Fibroblast of gingiva (primary cell): ENCODE results near the gene RWDD1.

Source experiments
- DNase-seq: peaks from one replicate; pipeline ENCODE4 v3.0.0-alpha.2; 2011; ENCODE audit warnings: low read depth

Gene RWDD1

GRCh38 chr6:116570856-116571682, at the start of gene RWDD1:
TSS of gene RWDD1 (plus strand) at chr6:116571504. CDS start at chr6:116571583, 79 bp downstream.
- DNase-seq = peak; percentile 100

- no peak for DNase-seq
Measured at GRCh38 chr6:116522896-116523295, 48.4 kb upstream of the RWDD1 start.

GRCh38 chr6:116524236-116524635, 47.1 kb upstream of the RWDD1 start:
- no peak for DNase-seq

GRCh38 chr6:116528133-116528532, 43.2 kb upstream of the RWDD1 start:
- no peak for DNase-seq

- DNase-seq = no peak
Measured at GRCh38 chr6:116528780-116529179, 42.5 kb upstream of the RWDD1 start.

- no peak for DNase-seq
Measured at GRCh38 chr6:116529466-116530290, 41.6 kb upstream of the RWDD1 start.

GRCh38 chr6:116530436-116530835, 40.9 kb upstream of the RWDD1 start:
- DNase-seq = no peak

GRCh38 chr6:116531675-116532570, 39.4 kb upstream of the RWDD1 start:
- DNase-seq = peak; percentile 56

- no peak for DNase-seq
Measured at GRCh38 chr6:116533233-116533957, 37.9 kb upstream of the RWDD1 start.

- no peak for DNase-seq
Measured at GRCh38 chr6:116535109-116535508, 36.2 kb upstream of the RWDD1 start.

- DNase-seq = peak; percentile 56
Measured at GRCh38 chr6:116536216-116536621, 35.1 kb upstream of the RWDD1 start.

- no peak for DNase-seq
Measured at GRCh38 chr6:116542426-116542825, 28.9 kb upstream of the RWDD1 start.

GRCh38 chr6:116543149-116543548, 28.2 kb upstream of the RWDD1 start:
- DNase-seq = no peak

- DNase-seq = peak; percentile 19
Measured at GRCh38 chr6:116545651-116546050, 25.7 kb upstream of the RWDD1 start, which contains the start of gene TRAPPC3L. TSS of gene TRAPPC3L (minus strand) at chr6:116545684. CDS start at chr6:116545514, 170 bp downstream.

- DNase-seq = no peak
Measured at GRCh38 chr6:116547358-116547757, 23.9 kb upstream of the RWDD1 start.

- no peak for DNase-seq
Measured at GRCh38 chr6:116550796-116551195, 20.5 kb upstream of the RWDD1 start.

- DNase-seq = no peak
Measured at GRCh38 chr6:116553451-116553850, 17.9 kb upstream of the RWDD1 start, which contains the start of gene CALHM4. TSS of gene CALHM4 (plus strand) at chr6:116553751. CDS start at chr6:116553794, 43 bp downstream.

GRCh38 chr6:116556065-116556464, 15.2 kb upstream of the RWDD1 start:
- peak; percentile 53 for DNase-seq

- DNase-seq = peak; percentile 32
Measured at GRCh38 chr6:116556814-116557415, 14.4 kb upstream of the RWDD1 start.

- peak; percentile 89 for DNase-seq
Measured at GRCh38 chr6:116557893-116558292, 13.4 kb upstream of the RWDD1 start.

GRCh38 chr6:116560130-116560529, 11.2 kb upstream of the RWDD1 start:
- no peak for DNase-seq
